NCI-H187 (cell line): ENCODE data around the gene DBN1.

Source experiments
- DNase-seq, 2 experiments: peaks; one replicate each; lab custom pipeline; 2025; lab: John Stamatoyannopoulos, UW

Gene DBN1

GRCh38 chr5:177473443-177474001 is at the start of gene DBN1:
Gene DBN1, minus strand, starts transcription at chr5:177473634. Its CDS starts 113 bp downstream, at chr5:177473521.
- DNase-seq, result peak; percentile 25

- no peak for DNase-seq
Observed at GRCh38 chr5:177520916-177521513, 47.6 kb upstream of the DBN1 start.

- DNase-seq, result no peak
Observed at GRCh38 chr5:177520271-177520670, 46.8 kb upstream of the DBN1 start.

GRCh38 chr5:177519463-177520235 is 46.2 kb upstream of the DBN1 start:
- DNase-seq, result no peak

GRCh38 chr5:177516601-177517568 is 43.5 kb upstream of the DBN1 start, which contains the start of gene DDX41:
Gene DDX41, minus strand, starts transcription at chr5:177516961. Its CDS starts 16 bp downstream, at chr5:177516945.
- peak; percentile 87 to 91 for DNase-seq

- no peak for DNase-seq
Observed at GRCh38 chr5:177515580-177515979, 42.1 kb upstream of the DBN1 start.

- DNase-seq, result no peak
Observed at GRCh38 chr5:177514541-177514940, 41.1 kb upstream of the DBN1 start.

GRCh38 chr5:177513500-177513899 is 40.1 kb upstream of the DBN1 start:
- DNase-seq, result no peak

GRCh38 chr5:177512736-177513380 is 39.4 kb upstream of the DBN1 start:
- DNase-seq, result no peak

- no peak for DNase-seq
Observed at GRCh38 chr5:177511796-177512675, 38.6 kb upstream of the DBN1 start.

GRCh38 chr5:177511181-177511580 is 37.7 kb upstream of the DBN1 start:
- DNase-seq, result no peak

GRCh38 chr5:177510567-177511053 is 37.2 kb upstream of the DBN1 start:
- no peak for DNase-seq

- no peak for DNase-seq
Observed at GRCh38 chr5:177509991-177510566, 36.6 kb upstream of the DBN1 start.

- DNase-seq, result no peak
Observed at GRCh38 chr5:177509381-177509951, 36.0 kb upstream of the DBN1 start, which contains the start of gene DOK3. Gene DOK3, minus strand, starts transcription at chr5:177509826. Its CDS starts 286 bp downstream, at chr5:177509540.

GRCh38 chr5:177508837-177509236 is 35.4 kb upstream of the DBN1 start:
- no peak for DNase-seq

- no peak for DNase-seq
Observed at GRCh38 chr5:177508221-177508611, 34.8 kb upstream of the DBN1 start.

- no peak for DNase-seq
Observed at GRCh38 chr5:177507596-177508220, 34.3 kb upstream of the DBN1 start.

GRCh38 chr5:177507165-177507564 is 33.7 kb upstream of the DBN1 start:
- DNase-seq, result no peak

- no peak for DNase-seq
Observed at GRCh38 chr5:177505075-177505474, 31.6 kb upstream of the DBN1 start.
